DND-41 (cell line): ENCODE measurements around the gene BATF2.
"Not testable (repeated sequence)": the region's sequence is repeated elsewhere in the genome, so short reads cannot be mapped to it uniquely, and the experiment has no call there.

Experiments used
- EZH2 ChIP-seq: IDR thresholded peaks from 3 replicates; pipeline ENCODE4 v1.6.1; 2012; ENCODE audit warnings: borderline replicate concordance, low read depth, mild to moderate bottlenecking, moderate library complexity, low read length, inconsistent platforms; ENCODE audit not compliant: severe bottlenecking
- TF ChIP-seq, protein P1 (sequence below): IDR thresholded peaks from 2 replicates; pipeline ENCODE4 v1.5.1; 2012; ENCODE audit warnings: borderline replicate concordance, low read length, moderate library complexity, mild to moderate bottlenecking; ENCODE audit not compliant: poor library complexity, severe bottlenecking; ENCODE audit errors: extremely low read depth

GRCh38 chr11:65023502-65023901, 26.7 kb upstream of the BATF2 start:
- TF ChIP-seq, protein P1, sequence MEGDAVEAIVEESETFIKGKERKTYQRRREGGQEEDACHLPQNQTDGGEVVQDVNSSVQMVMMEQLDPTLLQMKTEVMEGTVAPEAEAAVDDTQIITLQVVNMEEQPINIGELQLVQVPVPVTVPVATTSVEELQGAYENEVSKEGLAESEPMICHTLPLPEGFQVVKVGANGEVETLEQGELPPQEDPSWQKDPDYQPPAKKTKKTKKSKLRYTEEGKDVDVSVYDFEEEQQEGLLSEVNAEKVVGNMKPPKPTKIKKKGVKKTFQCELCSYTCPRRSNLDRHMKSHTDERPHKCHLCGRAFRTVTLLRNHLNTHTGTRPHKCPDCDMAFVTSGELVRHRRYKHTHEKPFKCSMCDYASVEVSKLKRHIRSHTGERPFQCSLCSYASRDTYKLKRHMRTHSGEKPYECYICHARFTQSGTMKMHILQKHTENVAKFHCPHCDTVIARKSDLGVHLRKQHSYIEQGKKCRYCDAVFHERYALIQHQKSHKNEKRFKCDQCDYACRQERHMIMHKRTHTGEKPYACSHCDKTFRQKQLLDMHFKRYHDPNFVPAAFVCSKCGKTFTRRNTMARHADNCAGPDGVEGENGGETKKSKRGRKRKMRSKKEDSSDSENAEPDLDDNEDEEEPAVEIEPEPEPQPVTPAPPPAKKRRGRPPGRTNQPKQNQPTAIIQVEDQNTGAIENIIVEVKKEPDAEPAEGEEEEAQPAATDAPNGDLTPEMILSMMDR, result not testable (repeated sequence)
- TF ChIP-seq EZH2, result not testable (repeated sequence)
